Endothelial cell of umbilical vein (primary cell): ENCODE measurements around the gene SAP130. TPM values are rescaled to one million over a fixed set of nuclear protein-coding genes. Genes with fewer than 3 reads are reported as not detected.

Source experiments
- BruUV-seq: library from RNA; stranded (reverse); fragments of 400-500 nt; replicated peaks from 2 replicates; lab custom pipeline; 2021; lab: Mats Ljungman, UMichigan
- CTCF ChIA-PET: fragments of 300-600, 350-600 bp; sonication (Branson Sonifier 250); formaldehyde crosslinking; loops from one replicate; lab custom pipeline; 2021; ENCODE audit warnings: antibody characterized with exemption, inconsistent platforms; lab: Charles Lee
- POLR2A ChIA-PET: fragments of 300-600, 350-600 bp; sonication (Branson Sonifier 250); formaldehyde crosslinking; loops from one replicate; lab custom pipeline; 2021; ENCODE audit warnings: antibody characterized with exemption, inconsistent platforms; lab: Charles Lee
- DNase-seq: peaks from one replicate; pipeline ENCODE4 v3.0.0-alpha.2; 2011; ENCODE audit warnings: low read depth, low spot score
- FAIRE-seq: peaks from 2 replicates; lab custom pipeline; 2011; peaks lifted over from hg19 to GRCh38; lab: Jason Lieb, UNC
- H2AFZ ChIP-seq: 2 replicates; pipeline ENCODE4 v1.6.0; 2012; ENCODE audit warnings: low read depth, low read length, control low read depth, inconsistent platforms
- H3K27ac ChIP-seq: 2 replicates; pipeline ENCODE4 v1.5.1; 2011; ENCODE audit warnings: low read depth, mild to moderate bottlenecking, control low read depth, low read length, moderate library complexity; ENCODE audit not compliant: insufficient read depth
- H3K27me3 ChIP-seq, 2 experiments: 2 replicates each; pipeline versions ENCODE4 v1.6.0 to v1.6.1; 2011; ENCODE audit warnings: low read length in 2 of 2, mixed read lengths in 1 of 2; ENCODE audit not compliant: control insufficient read depth in 2 of 2, insufficient read depth in 2 of 2
- H3K36me3 ChIP-seq, 2 experiments: 2 replicates in 1 of 2; 3 replicates in 1 of 2; pipeline ENCODE4 v1.5.1; 2011; ENCODE audit warnings: low read length in 2 of 2, mild to moderate bottlenecking in 1 of 2, moderate library complexity in 1 of 2; ENCODE audit not compliant: control insufficient read depth in 2 of 2, insufficient read depth in 2 of 2; ENCODE audit errors: extremely low read depth in 1 of 2
- H3K4me1 ChIP-seq: 3 replicates; pipeline ENCODE4 v1.5.1; 2011; ENCODE audit warnings: mild to moderate bottlenecking, low read length; ENCODE audit not compliant: control insufficient read depth, insufficient read depth; ENCODE audit errors: extremely low read depth
- H3K4me2 ChIP-seq: 2 replicates; pipeline ENCODE4 v1.6.1; 2011; ENCODE audit warnings: low read length, control low read depth, mixed read lengths; ENCODE audit not compliant: insufficient read depth
- H3K4me3 ChIP-seq, 3 experiments: fragments of 200-600 bp in 1 of 3; sonication (generic), shearing (Covaris generic) in 1 of 3; replicated peaks in 1 of 3; 2 replicates each; pipeline ENCODE4 v1.5.1; 2011 to 2016; ENCODE audit warnings: control low read depth in 3 of 3, low read length in 3 of 3, mild to moderate bottlenecking in 2 of 3, inconsistent platforms in 1 of 3, low read depth in 1 of 3, moderate library complexity in 1 of 3; ENCODE audit not compliant: insufficient read depth in 1 of 3
- H3K79me2 ChIP-seq: 2 replicates; pipeline ENCODE4 v1.6.0; 2012; ENCODE audit warnings: low read length, inconsistent platforms; ENCODE audit not compliant: control insufficient read depth, insufficient read depth
- H3K9ac ChIP-seq: replicated peaks from 2 replicates; pipeline ENCODE3; 2011; ENCODE audit warnings: low read length, control low read depth; ENCODE audit not compliant: insufficient read depth; ENCODE audit errors: extremely low read depth
- H3K9me1 ChIP-seq: replicated peaks from 3 replicates; pipeline ENCODE4 v1.6.0; 2011; ENCODE audit warnings: mild to moderate bottlenecking, low read length; ENCODE audit not compliant: control insufficient read depth, insufficient read depth; ENCODE audit errors: extremely low read depth
- H3K9me3 ChIP-seq: replicated peaks from 2 replicates; pipeline ENCODE4 v1.5.1; 2012; ENCODE audit warnings: low read length, inconsistent platforms; ENCODE audit not compliant: control insufficient read depth, insufficient read depth
- H4K20me1 ChIP-seq: replicated peaks from 2 replicates; pipeline ENCODE3; 2011; ENCODE audit warnings: mild to moderate bottlenecking, low read length; ENCODE audit not compliant: control insufficient read depth, insufficient read depth; ENCODE audit errors: extremely low read depth
- EZH2 ChIP-seq: IDR thresholded peaks from 2 replicates; pipeline ENCODE4 v1.6.1; 2012; ENCODE audit warnings: borderline replicate concordance, low read depth, mild to moderate bottlenecking, moderate library complexity, low read length, inconsistent platforms; ENCODE audit not compliant: severe bottlenecking
- FOS ChIP-seq: IDR thresholded peaks from 2 replicates; pipeline ENCODE4 v1.6.1; 2011; ENCODE audit warnings: mild to moderate bottlenecking, low read length, moderate library complexity, borderline replicate concordance; ENCODE audit not compliant: insufficient read depth
- GATA2 ChIP-seq: IDR thresholded peaks from 2 replicates; pipeline ENCODE4 v1.7.0; 2011; ENCODE audit warnings: low read depth, mild to moderate bottlenecking, moderate library complexity, mixed read lengths, low read length; ENCODE audit not compliant: insufficient read length, insufficient read depth
- JUN ChIP-seq: IDR thresholded peaks from 2 replicates; pipeline ENCODE4 v1.6.1; 2011; ENCODE audit warnings: borderline replicate concordance, low read depth; ENCODE audit not compliant: insufficient read length, insufficient read depth
- MAX ChIP-seq: IDR thresholded peaks from 2 replicates; pipeline ENCODE4 v1.6.1; 2011; ENCODE audit not compliant: insufficient read depth, insufficient read length
- MYC ChIP-seq: IDR thresholded peaks from one replicate; pipeline ENCODE4 v1.6.1; 2011; ENCODE audit warnings: mild to moderate bottlenecking, low read depth, low read length
- POLR2A ChIP-seq: IDR thresholded peaks from 2 replicates; pipeline ENCODE4 v1.6.1; 2012; ENCODE audit warnings: low read depth, mild to moderate bottlenecking, control low read depth, low read length
- POLR2AphosphoS5 ChIP-seq: IDR thresholded peaks from 2 replicates; pipeline ENCODE4 v1.6.1; 2012; ENCODE audit warnings: low read depth, mild to moderate bottlenecking, control low read depth, low read length, moderate library complexity; ENCODE audit not compliant: insufficient read depth
- dilution Hi-C: fragments of 300-500 bp; cut with MboI; formaldehyde crosslinking; loops from one replicate; pipeline ENCODE4 v1.15.0; 2019; ENCODE audit warnings: low sequenced_read_pairs; ENCODE audit not compliant: extremely low pct_ligation_motif_present
- intact Hi-C: fragments of 100-400 bp; cut with micrococcal nuclease; formaldehyde crosslinking; loops from one replicate; pipeline ENCODE4 v1.10.0; 2022
- polyA plus RNA-seq, 4 experiments: library from polyadenylated mRNA; depleted of rRNA in 3 of 4; stranded (reverse) in 3 of 4; unstranded in 1 of 4; fragments of >200 nt; gene quantifications; 2 replicates each; pipeline versions ENCODE4 v1.2.1 to v1.2.3, GENCODE V29; 2011 to 2012; ENCODE audit warnings: missing spikeins in 1 of 4
- total RNA-seq: library from RNA; stranded (reverse); gene quantifications from 2 replicates; pipeline ENCODE4 v1.2.3, GENCODE V29; 2021
- TF ChIP-seq, protein P1 (sequence below), 2 donors: IDR thresholded peaks; 1 replicate in 1 of 2; 2 replicates in 1 of 2; pipeline ENCODE4 v1.5.1; 2011; ENCODE audit warnings: low read length in 2 of 2, mild to moderate bottlenecking in 2 of 2, moderate library complexity in 2 of 2, control low read depth in 1 of 2, inconsistent platforms in 1 of 2, low read depth in 1 of 2; ENCODE audit not compliant: insufficient read depth in 1 of 2; ENCODE audit errors: extremely low read depth in 1 of 2

SAP130 gene
- total and polyA plus RNA-seq, 2 donors (not counting 3 experiments of a cell fraction or from before 2014, with no cell fraction given) = 26.8 to 34.3 TPM

- no TSS peak for BruUV-seq
- no peaks in the 10 kb centered on the region for H3K9me1 ChIP-seq
- H3K4me3 ChIP-seq = no peak overlapping the region
- H3K27me3 ChIP-seq = no peaks in the 10 kb centered on the region
- no peaks in the 10 kb centered on the region for H3K9me3 ChIP-seq
- no peaks in the 10 kb centered on the region for H3K79me2 ChIP-seq
- dilution Hi-C loops (no loop called here), intact Hi-C loops (no loop called here)
- H3K27ac ChIP-seq = no peak overlapping the region
- H4K20me1 ChIP-seq = no peaks in the 10 kb centered on the region
- ChIA-PET CTCF (no interaction called here), POLR2A (no interaction called here)
- TF ChIP-seq FOS (no peak), MAX (no peak), EZH2 (no peak), JUN (no peak), POLR2A (no peak), GATA2 (no peak), MYC (no peak), POLR2AphosphoS5 (no peak)
- FAIRE-seq = no peak
- no peak overlapping the region for H3K9ac ChIP-seq
- H2AFZ ChIP-seq = no peak overlapping the region
- H3K36me3 ChIP-seq = peaks cover 8 to 9% of the 10 kb centered on the region in 2 experiments
- H3K4me1 ChIP-seq = no peaks in the 10 kb centered on the region
- no peak overlapping the region for H3K4me2 ChIP-seq
- DNase-seq = no peak
These were observed 66.1 kb downstream of the SAP130 start for GRCh38 chr2:127961729-127962128.

GRCh38 chr2:127957240-127957639 is 70.6 kb downstream of the SAP130 start:
- POLR2A ChIA-PET = no interaction called here
- no TSS peak for BruUV-seq
- TF ChIP-seq, protein P1, sequence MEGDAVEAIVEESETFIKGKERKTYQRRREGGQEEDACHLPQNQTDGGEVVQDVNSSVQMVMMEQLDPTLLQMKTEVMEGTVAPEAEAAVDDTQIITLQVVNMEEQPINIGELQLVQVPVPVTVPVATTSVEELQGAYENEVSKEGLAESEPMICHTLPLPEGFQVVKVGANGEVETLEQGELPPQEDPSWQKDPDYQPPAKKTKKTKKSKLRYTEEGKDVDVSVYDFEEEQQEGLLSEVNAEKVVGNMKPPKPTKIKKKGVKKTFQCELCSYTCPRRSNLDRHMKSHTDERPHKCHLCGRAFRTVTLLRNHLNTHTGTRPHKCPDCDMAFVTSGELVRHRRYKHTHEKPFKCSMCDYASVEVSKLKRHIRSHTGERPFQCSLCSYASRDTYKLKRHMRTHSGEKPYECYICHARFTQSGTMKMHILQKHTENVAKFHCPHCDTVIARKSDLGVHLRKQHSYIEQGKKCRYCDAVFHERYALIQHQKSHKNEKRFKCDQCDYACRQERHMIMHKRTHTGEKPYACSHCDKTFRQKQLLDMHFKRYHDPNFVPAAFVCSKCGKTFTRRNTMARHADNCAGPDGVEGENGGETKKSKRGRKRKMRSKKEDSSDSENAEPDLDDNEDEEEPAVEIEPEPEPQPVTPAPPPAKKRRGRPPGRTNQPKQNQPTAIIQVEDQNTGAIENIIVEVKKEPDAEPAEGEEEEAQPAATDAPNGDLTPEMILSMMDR (IDR thresholded peaks at IDR 0.05; ENCODE audit: extremely low read depth in 1 of 2, insufficient read depth in 1 of 2, low read depth in 1 of 2, low read length in 2 of 2) = no peak
- TF ChIP-seq FOS (no peak), GATA2 (no peak), MAX (no peak), POLR2A (no peak), POLR2AphosphoS5 (no peak), JUN (no peak), MYC (no peak), EZH2 (no peak)

More at GRCh38 chr2:127957240-127957639, 70.6 kb downstream of the SAP130 start:
- Histone ChIP-seq H3K27me3 (no peaks in the 10 kb centered on the region), H3K79me2 (no peaks in the 10 kb centered on the region), H3K36me3 (peaks cover 13% of the 10 kb centered on the region in 2 experiments), H3K9ac (no peak overlapping the region), H3K9me3 (no peaks in the 10 kb centered on the region), H3K27ac (no peak overlapping the region), H3K4me2 (no peak overlapping the region), H3K9me1 (peaks cover 2% of the 10 kb centered on the region), H2AFZ (no peak overlapping the region), H4K20me1 (no peaks in the 10 kb centered on the region), H3K4me1 (no peaks in the 10 kb centered on the region), H3K4me3 (no peak overlapping the region)
- dilution Hi-C loops = no loop called here
- no peak for FAIRE-seq
- no peak for DNase-seq
- CTCF ChIA-PET = no interaction called here
- intact Hi-C loops = no loop called here
